HG03139 (cell line): ENCODE data around the gene OMP.
A peak's percentile ranks its signal among the peaks of the same experiment; 100 is the strongest.

ENCODE experiments used
- ATAC-seq: cut with Tn5 transposase; IDR thresholded peaks from one replicate; pipeline ENCODE4 v1.9.1; 2021; ENCODE audit not compliant: unreplicated experiment

The OMP gene

DNA sequence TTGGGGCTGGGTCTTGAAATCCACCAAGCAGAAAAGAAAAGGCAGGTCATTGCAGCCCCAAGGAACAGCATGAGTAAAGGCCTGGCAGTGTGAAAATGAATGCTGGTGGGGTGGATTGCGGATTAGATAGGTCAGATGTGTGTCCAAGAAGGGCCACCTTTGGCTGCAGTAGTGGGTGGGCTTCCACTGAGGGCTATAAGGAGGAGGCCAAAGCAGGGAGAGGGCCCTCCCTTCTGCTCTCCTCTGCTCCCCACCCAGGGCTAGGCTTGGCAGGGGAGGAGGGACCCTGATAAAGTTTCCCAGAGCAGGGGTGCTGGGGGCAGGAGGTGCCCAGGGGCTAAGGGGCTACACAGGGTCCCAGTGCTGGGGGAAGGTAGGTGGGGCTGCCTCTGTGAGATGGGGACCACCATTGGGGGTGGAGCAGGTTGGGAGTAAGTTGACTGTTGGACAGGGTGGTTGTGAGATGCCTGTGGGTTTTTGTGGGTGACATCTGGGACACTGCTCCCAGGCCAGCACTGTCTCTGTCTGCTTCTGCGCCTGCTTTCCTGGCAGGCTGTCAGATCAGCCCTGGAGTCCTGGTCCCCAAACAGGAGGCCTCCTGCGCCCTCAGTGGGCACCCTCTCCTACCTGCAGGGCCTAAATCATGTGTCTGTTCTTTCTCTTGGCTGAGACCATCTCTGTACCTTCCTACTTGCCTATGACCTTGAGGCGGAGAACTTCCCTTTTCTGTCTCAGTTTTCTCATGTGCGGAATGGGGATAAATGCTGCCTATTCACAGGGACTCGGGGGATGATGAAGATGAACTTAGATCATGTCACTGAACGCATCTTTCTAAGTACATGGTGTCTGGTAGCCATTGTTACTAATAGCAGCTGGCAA is 33.9 kb upstream of the OMP start:
- no peak for ATAC-seq

DNA sequence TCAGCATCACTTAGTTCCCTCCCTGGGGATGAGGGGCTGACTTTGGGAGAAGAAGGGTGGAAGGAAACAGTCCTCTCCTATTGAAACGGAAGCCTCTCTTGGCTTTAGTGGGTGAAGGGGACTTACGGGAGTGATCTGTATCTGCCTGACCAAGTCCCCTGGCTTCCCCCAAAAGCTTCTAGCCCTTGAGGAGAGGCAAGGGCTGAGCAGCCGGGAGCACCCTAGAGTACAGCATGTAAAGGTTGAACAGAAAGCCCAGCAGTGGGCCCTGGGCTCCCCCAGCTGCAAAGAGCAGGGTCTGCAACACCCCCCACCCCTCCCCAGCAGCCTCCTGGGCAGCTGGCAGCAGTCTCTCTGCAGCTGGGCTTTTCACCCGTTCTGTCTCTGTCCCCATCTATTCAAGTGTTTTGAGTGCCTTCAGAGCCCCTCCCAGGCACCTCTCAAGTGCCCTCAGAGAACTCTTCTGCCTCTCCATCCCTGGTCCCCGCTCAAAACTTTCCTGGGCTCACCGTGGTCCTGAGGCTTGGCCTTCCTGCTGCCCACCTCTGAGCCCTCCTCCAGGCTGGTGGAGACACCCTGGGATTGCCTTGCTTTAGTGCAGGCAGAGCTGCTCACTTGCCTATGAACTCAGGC is 33.2 kb upstream of the OMP start:
- ATAC-seq: no peak

DNA sequence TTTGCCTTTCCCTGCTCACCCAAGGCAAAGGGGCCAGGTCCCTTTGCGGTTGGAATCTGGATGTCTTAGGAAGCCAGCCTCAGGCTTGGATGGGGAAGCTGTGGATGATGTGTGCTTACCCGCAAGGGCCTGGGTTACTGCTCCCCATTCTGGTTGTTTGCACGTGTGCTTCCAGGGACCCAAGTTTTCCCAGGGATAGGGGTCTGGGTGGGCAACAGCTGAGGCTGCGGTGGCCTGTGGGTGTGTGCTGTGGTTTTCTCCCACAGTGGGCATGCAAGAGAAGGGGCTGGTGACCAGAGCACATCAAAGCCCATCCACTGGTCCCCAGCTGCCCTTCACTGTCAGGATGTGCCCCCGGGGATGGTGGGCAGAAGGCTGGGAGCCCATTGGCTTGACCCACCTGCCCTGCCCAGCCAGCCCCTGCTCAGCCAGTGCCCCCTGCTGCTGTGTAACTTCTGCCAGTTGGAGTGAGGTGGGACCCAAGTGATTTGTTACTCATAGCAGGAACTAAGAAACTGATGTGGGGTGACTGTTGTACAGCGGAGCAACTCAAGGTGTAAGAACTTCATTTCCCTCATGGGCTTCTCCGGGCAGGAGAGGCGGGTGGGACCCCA is 32.6 kb upstream of the OMP start:
- ATAC-seq: no peak

DNA sequence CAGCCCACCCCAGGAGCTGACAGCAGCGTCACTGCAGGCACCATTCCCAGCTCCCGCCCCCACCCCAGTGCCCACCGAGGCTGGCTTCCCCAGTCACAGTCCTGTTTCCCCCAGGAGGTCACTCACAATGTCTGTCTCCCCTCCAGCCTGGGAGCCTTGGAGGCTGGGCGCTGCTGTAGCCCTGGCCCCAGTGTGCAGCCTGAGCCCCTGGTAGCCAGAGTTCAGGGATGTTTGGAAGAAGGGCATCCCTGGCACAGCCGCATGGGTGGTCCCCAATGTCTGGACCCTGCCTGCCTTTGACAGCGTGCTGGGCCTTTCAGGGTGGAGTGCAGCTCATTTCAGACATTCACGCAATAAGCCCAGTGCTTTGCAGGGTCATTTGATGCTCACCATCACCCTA is 31.6 kb upstream of the OMP start:
- ATAC-seq: no peak

DNA sequence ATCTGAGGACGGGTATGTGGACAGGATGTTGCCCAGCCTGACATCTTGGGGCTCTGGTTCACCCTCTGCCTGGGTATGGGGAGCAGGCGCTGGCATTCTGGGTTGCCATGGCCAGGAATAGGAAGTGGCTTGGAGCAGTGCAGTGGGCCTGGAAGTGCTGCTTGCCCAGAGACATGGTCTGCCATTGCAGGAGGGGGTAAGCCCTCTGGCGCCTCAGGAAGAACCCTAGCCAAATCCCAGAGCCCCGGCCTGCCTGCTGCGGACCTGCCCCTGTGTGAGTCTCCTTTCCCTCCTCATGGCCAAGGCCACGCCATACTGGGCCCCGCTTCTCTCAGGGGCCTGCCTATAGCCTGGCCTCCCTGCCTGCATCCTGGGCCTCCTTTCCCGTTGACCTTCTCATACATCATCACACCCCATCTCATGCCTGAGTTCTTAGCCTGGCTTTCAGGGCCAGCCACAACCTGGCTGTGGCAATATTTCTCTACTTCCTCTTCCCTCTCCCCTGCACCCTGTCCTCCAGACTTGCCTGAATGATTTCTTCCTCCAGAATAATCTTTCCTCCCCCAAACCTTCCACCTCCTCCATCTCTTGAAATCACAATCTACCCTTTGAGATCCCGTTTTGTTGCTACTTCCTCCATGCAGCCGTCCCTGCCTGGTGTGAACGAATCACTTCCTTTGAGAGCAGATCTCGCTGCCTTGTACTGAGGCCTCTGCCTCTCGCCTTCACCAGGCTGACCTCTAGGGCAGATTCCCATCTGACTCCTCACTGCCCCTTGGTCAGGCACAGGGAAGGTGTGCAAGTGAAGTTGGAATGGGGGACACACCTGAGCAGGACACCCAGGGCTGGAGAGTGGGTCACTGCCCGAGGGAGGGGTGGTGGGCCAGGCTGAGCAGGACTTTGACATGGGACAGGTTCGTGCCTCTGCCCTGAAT is 30.7 kb upstream of the OMP start:
- no peak for ATAC-seq

DNA sequence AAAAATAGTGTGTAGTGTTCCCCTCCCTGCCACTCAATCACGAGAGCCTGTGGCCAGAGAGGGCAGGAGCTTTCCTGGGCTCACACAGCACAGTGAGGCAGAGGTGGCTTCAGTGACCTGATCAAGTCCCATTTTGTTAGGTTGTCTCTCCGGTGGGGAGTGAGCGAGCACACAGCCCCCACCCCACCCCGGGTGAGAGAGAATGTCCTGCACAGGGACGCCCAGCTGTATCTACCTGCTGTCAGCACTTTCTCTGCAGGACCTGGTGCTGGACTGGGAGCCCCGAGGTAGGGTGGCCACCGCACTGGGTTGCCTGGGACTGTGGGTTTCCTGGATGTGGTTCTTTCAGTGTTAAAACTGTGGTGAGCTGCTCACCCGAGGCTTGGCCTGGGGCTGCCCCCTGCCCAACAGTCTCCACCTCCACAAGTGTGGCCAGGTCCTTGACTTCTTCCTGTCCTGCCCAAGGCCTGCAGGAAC is 29.8 kb upstream of the OMP start:
- ATAC-seq: no peak

DNA sequence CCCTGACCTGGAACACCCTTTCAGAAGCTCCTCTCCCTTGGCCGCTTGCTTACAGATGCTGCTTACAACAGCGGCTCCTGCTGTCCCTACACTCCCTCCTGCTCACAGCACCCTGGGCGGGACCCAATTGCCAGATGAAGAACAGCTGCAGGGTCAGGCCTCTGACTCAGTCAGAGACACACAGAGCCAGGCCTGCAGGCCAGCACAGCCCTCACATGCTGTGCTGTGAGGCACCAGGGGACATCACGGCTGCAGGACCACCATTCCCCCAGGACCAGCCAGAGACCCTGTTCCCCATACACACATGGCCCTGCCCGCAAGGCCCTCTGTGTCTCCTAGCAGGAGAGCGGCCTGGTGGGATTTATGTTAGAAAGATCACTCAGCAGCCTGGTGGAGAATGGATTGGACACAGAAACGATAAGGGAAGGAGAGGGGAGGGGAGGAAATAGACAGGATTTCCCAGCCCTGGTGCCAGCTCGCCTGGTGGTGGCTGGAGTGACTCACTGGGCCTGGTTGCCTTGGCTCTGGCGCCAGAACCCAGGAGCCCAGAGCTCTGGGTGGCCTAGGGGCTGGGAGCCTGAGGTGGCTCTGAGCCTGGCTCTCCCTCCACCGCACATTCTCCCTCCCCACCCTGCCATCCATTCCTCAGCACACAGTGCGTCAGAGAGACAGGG is 29.2 kb upstream of the OMP start:
- no peak for ATAC-seq

DNA sequence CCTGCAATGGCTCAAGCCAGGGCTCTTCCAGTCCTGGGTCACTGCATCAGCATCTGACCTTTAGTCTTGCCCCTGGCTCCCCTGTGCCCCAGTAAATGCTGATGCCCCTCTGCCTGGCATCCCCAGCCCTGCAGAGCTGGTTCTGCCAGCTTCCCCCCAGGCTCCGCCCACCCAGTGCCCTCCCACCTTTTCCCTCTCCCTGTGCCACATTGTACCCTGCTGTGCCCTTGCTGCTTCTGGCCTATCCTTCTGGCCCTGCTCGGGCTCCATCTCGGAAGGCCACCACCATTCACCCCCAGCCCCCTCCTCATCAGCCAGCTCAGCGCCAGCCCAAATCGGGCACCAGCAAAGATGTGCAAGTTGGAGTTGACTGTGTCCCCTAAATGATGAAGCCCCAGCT is 28.4 kb upstream of the OMP start:
- ATAC-seq: no peak

DNA sequence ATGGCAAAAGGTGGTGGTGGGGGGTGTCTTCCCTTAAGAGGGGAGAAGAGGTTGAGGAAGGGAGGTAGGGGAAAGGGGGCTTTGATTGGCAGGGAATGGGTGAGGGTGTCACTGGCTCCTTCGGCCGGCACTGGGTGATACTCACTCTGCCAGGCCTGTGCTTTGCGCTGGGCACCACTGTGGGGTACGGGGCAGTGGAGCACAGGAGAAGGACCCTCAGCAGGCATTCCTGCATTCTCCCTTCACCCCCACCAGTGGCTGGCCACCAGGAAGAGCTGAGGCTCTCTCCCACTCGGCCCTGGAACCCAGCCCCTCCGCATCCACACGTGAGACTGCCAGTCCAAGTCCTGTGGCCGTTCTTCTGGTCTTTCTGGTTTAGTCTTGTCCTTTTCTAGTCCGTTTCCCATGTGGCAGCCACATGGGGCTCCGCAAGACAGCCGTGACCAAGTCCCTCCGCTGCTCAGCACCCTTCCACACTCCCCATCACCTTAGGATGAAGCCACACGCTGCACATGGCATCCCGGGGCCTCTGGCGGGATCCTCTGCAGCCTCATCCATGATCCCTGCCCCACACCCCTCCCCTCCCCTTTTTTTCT is 27.9 kb upstream of the OMP start:
- ATAC-seq: no peak

DNA sequence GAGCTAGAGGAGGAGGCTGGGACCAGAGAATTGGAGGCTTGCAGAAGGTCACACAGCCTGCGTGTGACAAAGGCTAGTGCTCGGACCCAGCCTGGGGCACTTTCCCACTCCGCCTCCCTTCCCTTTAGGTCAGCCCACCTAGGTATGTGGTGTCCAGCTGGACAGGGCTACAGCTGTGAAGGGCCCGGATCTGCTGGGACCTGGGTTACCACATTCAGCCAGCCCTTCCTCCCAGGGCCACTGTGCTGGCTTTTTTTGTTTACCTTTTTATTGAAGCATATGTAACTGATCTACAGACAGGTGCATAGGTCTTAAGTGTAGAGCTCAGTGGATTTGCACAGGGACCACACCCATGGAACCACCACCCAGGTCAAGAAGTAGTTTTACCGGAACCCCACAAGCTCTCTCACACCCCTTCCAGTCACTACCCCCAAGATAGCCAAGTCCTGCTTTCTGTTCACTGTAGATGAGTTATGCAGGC is 27.2 kb upstream of the OMP start:
- ATAC-seq: no peak

DNA sequence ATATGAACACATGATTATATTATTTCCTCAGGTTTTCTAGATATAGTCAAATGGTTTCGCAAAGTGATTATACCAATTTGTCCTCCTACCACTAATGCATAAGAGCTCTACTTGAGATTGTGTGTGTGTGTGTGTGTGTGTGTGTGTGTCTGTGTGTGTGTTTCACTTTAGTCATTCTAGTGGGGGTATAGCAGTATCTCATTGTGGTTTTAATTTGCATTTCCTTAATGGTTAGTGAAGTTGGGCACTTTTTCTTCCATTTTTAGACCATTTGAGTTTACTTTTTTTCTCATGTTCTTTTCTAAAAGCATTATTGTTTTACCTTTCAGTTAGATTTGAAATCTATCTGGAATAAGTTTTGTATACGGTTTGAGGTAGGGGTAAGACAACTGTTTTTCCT is 23.0 kb upstream of the OMP start:
- no peak for ATAC-seq

DNA sequence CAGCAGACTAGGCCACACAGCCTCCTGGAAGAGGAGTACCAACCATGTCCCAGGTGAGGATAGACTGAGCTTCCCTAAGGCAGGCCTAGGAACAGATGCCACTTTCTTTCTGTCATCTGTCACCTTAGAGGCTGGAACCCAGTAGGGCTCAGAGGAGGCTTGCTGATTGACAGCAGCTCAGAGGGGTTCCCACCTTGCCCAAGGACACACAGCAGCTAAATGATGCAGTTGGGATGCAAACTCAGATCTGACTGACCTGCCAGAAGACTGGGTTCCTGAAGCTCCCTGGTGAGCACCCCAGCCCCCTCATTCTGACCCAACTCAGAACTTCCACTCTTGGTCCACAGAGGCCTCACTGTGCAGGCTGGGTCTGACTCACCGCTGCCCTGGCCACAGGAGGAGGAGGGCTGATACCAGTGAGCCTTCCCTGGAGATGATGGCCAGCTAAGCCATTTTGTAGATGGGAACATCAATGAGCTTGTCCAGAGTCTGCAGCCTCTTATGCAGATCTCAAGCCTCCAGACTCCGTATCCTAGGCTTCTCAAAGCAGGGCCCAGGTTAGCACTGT is 21.9 kb upstream of the OMP start:
- no peak for ATAC-seq

DNA sequence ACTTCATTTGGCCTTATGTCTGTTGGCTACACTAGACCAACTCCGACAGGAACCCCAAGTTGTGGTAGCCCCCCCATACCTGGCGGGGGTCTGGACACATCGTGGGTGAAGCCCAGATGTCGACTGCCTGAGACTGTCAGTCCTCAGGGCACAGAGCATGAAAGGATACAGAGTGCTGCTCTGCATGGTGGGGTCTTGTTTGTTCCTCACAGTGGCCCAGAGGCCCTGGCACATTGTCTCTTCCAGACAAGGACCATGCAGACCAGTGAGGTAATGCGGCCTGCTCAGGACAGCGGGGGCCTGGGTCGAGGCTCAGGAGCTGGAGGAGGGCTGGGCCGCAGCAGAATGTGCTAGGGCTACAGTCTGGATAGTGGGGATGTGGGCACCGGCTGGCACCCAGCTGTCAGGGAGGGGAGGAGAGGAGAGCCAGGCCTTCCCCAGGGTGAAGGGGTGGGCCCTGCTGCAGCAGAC is 21.2 kb upstream of the OMP start:
- ATAC-seq: no peak

DNA sequence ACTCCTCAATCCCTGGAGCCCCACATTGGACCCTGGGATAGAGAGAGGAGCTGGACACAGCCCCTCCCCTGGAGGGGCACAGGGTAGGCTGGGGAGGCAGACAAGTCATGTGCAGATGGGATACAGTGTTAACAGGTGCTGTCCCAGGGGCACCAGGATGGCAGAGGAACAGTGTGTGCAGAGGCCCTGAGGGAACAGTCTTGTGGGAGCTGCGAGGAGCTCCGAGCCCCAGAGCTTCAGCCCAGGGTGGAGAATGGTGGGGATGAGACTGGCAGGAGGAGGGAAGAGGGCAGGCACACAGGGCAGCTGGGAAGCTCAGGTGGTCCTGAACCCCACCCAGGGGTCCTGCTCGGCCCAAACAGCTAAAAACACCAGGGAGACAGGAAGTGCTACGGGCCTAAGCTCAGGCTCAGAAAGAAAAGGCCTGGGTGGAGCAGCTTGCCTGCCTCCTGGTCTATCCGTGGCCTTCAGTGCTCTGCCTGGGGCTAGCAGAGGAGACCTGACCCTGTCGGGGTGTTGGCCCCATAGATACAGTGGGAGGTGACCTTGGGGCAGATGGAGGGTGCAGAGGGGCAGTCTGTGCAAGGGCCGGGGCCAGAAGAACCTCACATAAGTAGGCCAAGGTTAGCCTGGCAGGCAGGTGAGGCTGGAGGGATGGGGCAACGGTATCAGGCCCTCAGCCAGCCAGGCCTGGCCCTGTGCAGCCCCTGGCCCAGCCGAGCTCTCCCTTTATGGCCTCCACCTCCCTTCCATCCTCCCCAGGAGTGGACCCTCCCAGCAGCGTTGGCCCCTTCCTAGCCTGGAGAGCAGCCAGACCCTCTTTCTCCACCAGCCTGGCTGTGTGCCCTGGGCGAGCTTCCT is 20.4 kb upstream of the OMP start:
- ATAC-seq: no peak

DNA sequence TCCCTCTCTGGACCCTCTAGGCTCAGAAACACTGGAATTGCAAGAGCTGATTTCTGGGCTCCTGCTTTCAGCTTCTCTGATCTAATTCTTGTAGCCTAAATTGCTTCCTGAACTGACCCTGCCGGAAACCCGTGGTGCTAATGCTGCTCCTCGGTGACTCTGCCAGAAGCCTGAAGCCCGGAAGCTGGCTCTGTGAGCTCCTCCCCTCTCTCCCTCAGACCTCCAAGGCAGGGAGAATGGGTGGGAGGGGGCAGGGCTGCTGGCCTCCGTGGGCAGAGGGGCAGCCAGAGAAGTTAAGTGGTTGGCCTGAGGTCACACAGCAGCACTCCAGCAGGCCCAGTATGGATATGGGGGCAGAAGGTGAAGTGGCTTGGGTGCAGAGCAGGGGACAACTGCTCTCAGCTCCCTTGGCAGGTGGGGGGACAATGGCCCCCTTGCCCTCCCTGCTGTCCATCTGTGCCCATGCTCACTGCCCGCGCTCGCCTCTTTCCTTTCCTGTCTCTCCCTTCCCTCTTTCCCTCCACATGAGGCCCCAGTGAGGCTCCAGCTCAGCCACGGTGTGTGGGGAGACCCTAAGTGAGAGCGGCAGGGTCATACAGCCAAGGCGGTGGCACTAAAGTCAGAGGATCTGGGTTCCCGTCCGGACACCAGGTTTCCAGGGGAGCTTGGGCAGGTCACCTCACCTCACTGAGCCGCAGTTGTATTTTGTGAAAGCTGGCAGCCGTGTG is 19.6 kb upstream of the OMP start:
- peak; percentile 70 for ATAC-seq

DNA sequence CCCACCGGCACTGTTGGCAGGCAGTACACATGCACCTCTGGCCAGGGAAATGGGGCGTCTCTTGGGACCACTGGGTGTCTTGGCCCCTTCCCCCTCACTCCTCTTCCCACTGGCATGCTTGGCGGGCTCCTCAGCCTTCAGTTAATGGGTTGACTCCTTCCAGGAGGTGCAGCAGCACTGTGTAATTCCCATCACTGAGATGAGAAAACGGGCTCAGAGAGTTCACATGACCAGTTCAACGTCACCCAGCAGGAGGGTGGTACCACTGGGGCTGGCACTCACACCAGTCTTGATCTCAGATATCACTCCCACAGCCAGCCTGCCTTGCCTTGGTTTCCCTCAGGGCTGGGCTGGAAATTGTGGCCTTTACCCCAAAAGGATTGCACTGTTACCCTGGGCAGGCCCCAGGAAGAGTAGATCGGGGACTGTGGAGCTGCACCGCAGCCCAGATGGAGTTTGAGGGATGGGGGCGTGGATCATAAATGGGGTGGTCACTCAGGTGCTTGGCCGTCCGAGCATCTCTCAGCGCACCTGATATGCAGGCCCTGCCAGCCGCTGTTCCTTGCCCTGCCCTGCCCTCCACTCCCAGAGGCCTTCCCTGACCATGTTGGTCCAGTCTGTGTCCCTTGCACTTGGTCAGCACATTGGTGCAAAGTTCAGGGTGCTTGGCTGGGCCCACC is 18.9 kb upstream of the OMP start:
- no peak for ATAC-seq

DNA sequence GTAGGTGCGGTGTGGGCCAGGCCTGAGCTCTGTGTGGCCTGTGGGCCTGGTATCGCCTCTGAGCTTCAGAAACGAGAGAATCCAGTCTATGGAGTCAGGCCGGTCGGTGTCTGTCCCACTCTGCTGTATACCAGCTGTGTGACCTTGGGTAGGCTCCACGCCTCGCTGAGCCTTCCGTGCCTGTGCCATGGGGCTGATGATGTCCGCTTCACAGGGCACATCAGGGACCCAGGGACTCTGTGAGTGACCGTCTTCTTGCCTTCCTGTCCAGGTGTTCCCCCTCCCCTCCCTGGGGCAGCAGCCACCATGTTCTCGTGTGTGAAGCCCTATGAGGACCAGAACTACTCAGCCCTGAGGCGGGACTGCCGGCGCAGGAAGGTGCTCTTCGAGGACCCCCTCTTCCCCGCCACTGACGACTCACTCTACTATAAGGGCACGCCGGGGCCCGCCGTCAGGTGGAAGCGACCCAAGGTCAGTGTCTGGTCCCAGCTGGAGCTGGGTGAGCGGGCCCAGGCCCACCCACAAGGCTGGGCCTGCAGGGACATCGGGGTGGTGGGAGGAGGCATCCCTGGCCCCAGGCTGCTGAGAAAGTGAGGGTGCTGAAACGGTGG is 18.0 kb upstream of the OMP start:
- no peak for ATAC-seq
